RWPE1 (cell line): ENCODE data around the gene BANP.
"Not testable (repeated sequence)": the region's sequence is repeated elsewhere in the genome, so short reads cannot be mapped to it uniquely, and the experiment has no call there.

Source experiments
- CTCF ChIA-PET: fragments of 350-600 bp; sonication (Branson Sonifier 250); formaldehyde crosslinking; extraction: SDS; loops from one replicate; lab custom pipeline; 2021; lab: Yijun Ruan, JAX
- POLR2A ChIA-PET: fragments of 400-600 bp; formaldehyde crosslinking; extraction: SDS; loops from one replicate; lab custom pipeline; 2020; ENCODE audit warnings: antibody characterized with exemption; ENCODE audit not compliant: low non-redundant PET; lab: Yijun Ruan, JAX
- DNase-seq: peaks from one replicate; pipeline ENCODE4 v3.0.0; 2012; ENCODE audit warnings: low spot score
- H3K27ac ChIP-seq: fragments of 450-650 bp; 2 replicates; pipeline ENCODE4 v1.5.1; 2017
- CTCF ChIP-seq: fragments of 450-650 bp; conservative IDR thresholded peaks from 2 replicates; pipeline ENCODE4 v1.5.1; 2017; ENCODE audit warnings: low read depth, mild to moderate bottlenecking

Gene BANP

GRCh38 chr16:88022076-88023042, 71.1 kb downstream of the BANP start:
- DNase-seq = no peak
- CTCF ChIA-PET = no interaction called here
- TF ChIP-seq CTCF = no peak
- POLR2A ChIA-PET = no interaction called here
- no peak overlapping the region for H3K27ac ChIP-seq

- POLR2A ChIA-PET = no interaction called here
- DNase-seq = no peak
- CTCF ChIA-PET = no interaction called here
- H3K27ac ChIP-seq = no peak overlapping the region
- no peak for TF ChIP-seq CTCF
Observed at GRCh38 chr16:88023366-88023765, 72.1 kb downstream of the BANP start.

- DNase-seq = no peak
- ChIA-PET POLR2A (no interaction called here), CTCF (interaction anchor here (0.6 to 0.7 kb wide), 2 partner anchors 21 to 504 kb away, joined by 3 to 6 read pairs; no protein-coding TSS in a partner anchor)
- no peak for TF ChIP-seq CTCF
- H3K27ac ChIP-seq = no peak overlapping the region
Observed at GRCh38 chr16:88023786-88024185, 72.6 kb downstream of the BANP start.

- H3K27ac ChIP-seq, POLR2A ChIA-PET: not testable (repeated sequence)
- DNase-seq = peak; percentile 6
- CTCF ChIA-PET = interaction anchor here (0.6 to 0.7 kb wide), 2 partner anchors 20 to 503 kb away, joined by 3 to 6 read pairs; no protein-coding TSS in a partner anchor
Observed at GRCh38 chr16:88024491-88025085, 73.4 kb downstream of the BANP start.

GRCh38 chr16:88025086-88025492, 73.9 kb downstream of the BANP start:
- POLR2A ChIA-PET, CTCF ChIA-PET, DNase-seq: not testable (repeated sequence)
- peak overlapping the region; percentile 32; the same call in 1 of the 2 replicates for H3K27ac ChIP-seq

- H3K27ac ChIP-seq, CTCF ChIA-PET: not testable (repeated sequence)
Observed at GRCh38 chr16:88025828-88026555, 74.8 kb downstream of the BANP start.

GRCh38 chr16:88026964-88027938, 76.0 kb downstream of the BANP start:
- POLR2A ChIA-PET = no interaction called here
- H3K27ac ChIP-seq = no peak overlapping the region
- DNase-seq = no peak
- CTCF ChIA-PET = no interaction called here
- TF ChIP-seq CTCF = no peak

More at GRCh38 chr16:88025828-88026555, 74.8 kb downstream of the BANP start:
- POLR2A ChIA-PET, DNase-seq: not testable (repeated sequence)

GRCh38 chr16:88028177-88028930, 77.1 kb downstream of the BANP start:
- CTCF ChIA-PET, DNase-seq, POLR2A ChIA-PET, H3K27ac ChIP-seq: not testable (repeated sequence)
